ENCODE measurements around the gene SYNE1.
A peak's percentile ranks its signal among the peaks of the same experiment; 100 is the strongest.

The SYNE1 gene

GRCh38 chr6:152596726-152597125 lies 40.4 kb downstream of the SYNE1 start:
- no peak for DNase-seq (ENCODE audit: low read depth, low spot score)
- CTCF ChIA-PET, result interaction anchor here (1.2 to 2.0 kb wide), 3 partner anchors 20 to 70 kb away, joined by 3 to 6 read pairs (median 3); no protein-coding TSS in a partner anchor
- POLR2A ChIA-PET, result no interaction called here
- H3K4me3 ChIP-seq (ENCODE audit: low read depth, low read length), result no peak overlapping the region
- no peak for TF ChIP-seq CTCF (IDR thresholded peaks at IDR 0.05; ENCODE audit: insufficient read depth, low read length, missing control alignments)

GRCh38 chr6:152595499-152595898 lies 41.7 kb downstream of the SYNE1 start:
- no peak for DNase-seq (ENCODE audit: low read depth, low spot score)
- POLR2A ChIA-PET, result no interaction called here
- CTCF ChIA-PET, result interaction anchor here (0.9 to 2.0 kb wide), 6 partner anchors 9 to 71 kb away, joined by 3 to 6 read pairs (median 3); no protein-coding TSS in a partner anchor
- peak; percentile 42 for TF ChIP-seq CTCF (IDR thresholded peaks at IDR 0.05; ENCODE audit: insufficient read depth, low read length, missing control alignments)
- H3K4me3 ChIP-seq (ENCODE audit: low read depth, low read length), result no peak overlapping the region

GRCh38 chr6:152594701-152595100 lies 42.5 kb downstream of the SYNE1 start:
- TF ChIP-seq CTCF (IDR thresholded peaks at IDR 0.05; ENCODE audit: insufficient read depth, low read length, missing control alignments), result no peak
- ChIA-PET POLR2A (no interaction called here), CTCF (interaction anchor here (0.9 kb wide), 1 partner anchor 20 kb away, joined by 3 read pairs; no protein-coding TSS in a partner anchor)

GRCh38 chr6:152588456-152588855 lies 48.7 kb downstream of the SYNE1 start:
- POLR2A ChIA-PET, result no interaction called here
- CTCF ChIA-PET, result interaction anchor here (1.3 kb wide), 2 partner anchors 12 to 58 kb away, joined by 3 read pairs; no protein-coding TSS in a partner anchor
- DNase-seq (ENCODE audit: low read depth, low spot score), result no peak
- no peak overlapping the region for H3K4me3 ChIP-seq (ENCODE audit: low read depth, low read length)
- no peak for TF ChIP-seq CTCF (IDR thresholded peaks at IDR 0.05; ENCODE audit: insufficient read depth, low read length, missing control alignments)

More at GRCh38 chr6:152594701-152595100, 42.5 kb downstream of the SYNE1 start:
- DNase-seq (ENCODE audit: low read depth, low spot score), result no peak
- no peak overlapping the region for H3K4me3 ChIP-seq (ENCODE audit: low read depth, low read length)

- CTCF ChIA-PET, result interaction anchor here (1.3 kb wide), 1 partner anchor 57 kb away, joined by 3 read pairs; no protein-coding TSS in a partner anchor
Measured at GRCh38 chr6:152587473-152587872, 49.7 kb downstream of the SYNE1 start.

GRCh38 chr6:152585236-152585635 lies 51.9 kb downstream of the SYNE1 start:
- ChIA-PET POLR2A (no interaction called here), CTCF (interaction anchor here (1.9 kb wide), 1 partner anchor 10 kb away, joined by 5 read pairs; no protein-coding TSS in a partner anchor)
- DNase-seq (ENCODE audit: low read depth, low spot score), result no peak
- no peak overlapping the region for H3K4me3 ChIP-seq (ENCODE audit: low read depth, low read length)
- TF ChIP-seq CTCF (IDR thresholded peaks at IDR 0.05; ENCODE audit: insufficient read depth, low read length, missing control alignments), result no peak

More at GRCh38 chr6:152587473-152587872, 49.7 kb downstream of the SYNE1 start:
- DNase-seq (ENCODE audit: low read depth, low spot score), result no peak
- TF ChIP-seq CTCF (IDR thresholded peaks at IDR 0.05; ENCODE audit: insufficient read depth, low read length, missing control alignments), result no peak
- POLR2A ChIA-PET, result no interaction called here
- H3K4me3 ChIP-seq (ENCODE audit: low read depth, low read length), result no peak overlapping the region
